HG03469 (cell line): Measurements from ENCODE around the gene SREK1IP1.

Source experiments
- ATAC-seq: cut with Tn5 transposase; IDR thresholded peaks from one replicate; pipeline ENCODE4 v1.9.1; 2021; ENCODE audit warnings: mild to moderate bottlenecking, moderate library complexity, moderate number of reproducible peaks; ENCODE audit not compliant: unreplicated experiment

Gene SREK1IP1

DNA sequence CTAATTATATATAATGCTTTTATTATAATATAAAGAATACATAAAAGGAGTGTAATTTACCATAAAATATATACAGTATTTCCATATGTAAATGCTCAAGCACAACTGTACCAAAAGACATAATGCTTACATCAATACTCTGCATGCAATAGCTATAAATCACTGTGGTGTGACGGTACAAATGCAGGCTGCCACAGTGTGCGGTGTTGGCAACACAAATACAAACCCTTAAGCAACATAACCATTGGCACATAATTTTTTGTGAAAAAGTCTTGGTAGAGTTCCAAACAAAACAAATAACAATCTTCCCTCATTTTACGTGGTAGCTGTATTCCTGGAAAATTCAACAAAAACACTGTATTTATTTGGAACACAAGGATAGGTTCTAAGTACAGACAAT, 80.1 kb downstream of the SREK1IP1 start:
- no peak for ATAC-seq

DNA sequence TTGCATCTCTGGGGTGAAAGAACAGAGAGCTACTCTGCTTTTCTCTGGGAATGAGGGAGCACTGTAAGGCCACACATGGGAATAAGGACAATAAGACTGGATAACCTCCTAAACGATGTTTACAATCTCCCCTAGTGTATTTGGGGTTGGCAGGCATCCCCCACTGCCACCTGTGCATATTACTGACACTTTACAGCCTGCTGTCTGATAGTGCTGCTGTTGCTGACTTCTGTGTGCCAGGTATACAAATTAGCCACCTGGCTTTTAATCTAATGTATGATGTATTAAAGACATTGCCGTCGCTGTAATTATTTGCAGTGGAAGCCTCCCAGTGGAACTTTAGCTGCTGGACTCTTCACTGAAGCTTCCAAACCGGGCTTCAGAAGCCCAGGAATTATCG, 82.6 kb downstream of the SREK1IP1 start:
- ATAC-seq, result no peak

DNA sequence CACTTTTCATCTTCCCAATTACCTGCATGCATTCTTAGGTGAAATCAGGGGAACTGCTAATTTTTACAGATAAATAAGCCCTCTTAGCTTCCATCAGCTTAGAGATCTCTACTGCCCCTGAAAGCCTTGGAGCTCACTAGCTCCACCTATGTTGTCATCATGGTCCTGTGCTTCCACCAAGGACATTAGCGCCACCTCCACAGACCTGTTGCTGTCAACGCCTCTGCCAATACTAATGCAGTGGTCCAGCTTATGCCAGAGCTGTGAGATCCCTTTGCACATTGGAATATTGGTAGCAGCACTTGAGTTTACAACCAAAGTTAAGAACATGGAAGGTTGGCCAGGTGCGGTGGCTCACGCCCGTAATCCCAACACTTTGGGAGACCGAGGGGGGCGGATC, 85.9 kb downstream of the SREK1IP1 start:
- no peak for ATAC-seq

- no peak for ATAC-seq
Measured at GRCh38 chr5:64680289-64680688, 88.2 kb downstream of the SREK1IP1 start.

GRCh38 chr5:64678374-64678773, 90.1 kb downstream of the SREK1IP1 start:
- no peak for ATAC-seq

DNA sequence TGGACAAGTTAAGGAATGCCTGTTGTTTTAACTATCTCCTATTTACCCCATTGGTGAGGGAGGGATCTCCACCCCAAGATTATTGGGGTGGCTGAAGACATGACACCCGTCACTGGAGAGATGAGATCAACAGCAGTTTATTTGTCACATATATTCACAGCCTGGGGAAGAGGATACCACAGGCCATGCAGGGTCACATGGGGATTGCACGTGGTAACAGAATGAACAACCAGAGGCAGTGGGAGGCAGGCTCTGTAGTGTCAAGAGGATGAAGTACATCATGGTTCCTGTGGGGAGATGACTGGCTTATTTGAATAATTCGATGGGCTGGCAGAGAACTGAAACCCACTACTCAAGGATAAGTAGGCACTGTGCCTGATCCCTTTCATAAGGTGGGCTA, 96.8 kb downstream of the SREK1IP1 start:
- no peak for ATAC-seq

DNA sequence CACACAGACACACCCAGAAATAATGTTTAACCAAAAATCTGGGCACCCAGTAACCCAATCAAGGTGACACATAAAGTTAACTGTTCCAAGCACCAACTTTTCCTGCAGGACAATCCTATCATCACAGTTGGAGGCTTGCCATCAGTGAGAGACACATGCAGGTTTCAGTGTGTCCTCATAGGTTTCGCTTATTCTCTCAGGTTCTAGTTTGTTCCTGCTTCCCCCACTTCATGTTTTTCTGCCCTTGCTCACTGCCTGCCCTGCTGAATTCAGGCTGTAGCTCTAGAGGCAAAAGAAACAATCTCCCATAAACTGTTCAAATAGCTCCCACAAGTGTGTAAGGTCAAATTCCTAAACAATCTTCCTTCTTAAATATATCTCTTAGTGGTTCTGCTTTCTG, 98.2 kb downstream of the SREK1IP1 start:
- no peak for ATAC-seq
